Ascending aorta (tissue), 2 donors: ENCODE results near the gene CIAO2B. TPM values are rescaled to one million over a fixed set of nuclear protein-coding genes. Genes with fewer than 3 reads are reported as not detected.

Experiments used
- DNase-seq, 2 donors: peaks; one replicate each; pipeline ENCODE4 v3.0.0-alpha.2; 2019; ENCODE audit warnings: low spot score in 2 of 2
- H3K27ac ChIP-seq, 2 donors: fragments of 200-600 bp; sonication (generic); one replicate each; pipeline ENCODE4 v1.5.1; 2016 to 2017; ENCODE audit warnings: mild to moderate bottlenecking in 1 of 2
- H3K27me3 ChIP-seq: fragments of 200-600 bp; sonication (generic); one replicate; pipeline ENCODE4 v1.5.1; 2017
- H3K36me3 ChIP-seq, 2 donors: fragments of 200-600 bp; sonication (generic); one replicate each; pipeline ENCODE4 v1.5.1; 2016
- H3K4me1 ChIP-seq, 2 donors: fragments of 200-600 bp; sonication (generic); one replicate each; pipeline ENCODE4 v1.5.1; 2016 to 2017; ENCODE audit warnings: mild to moderate bottlenecking in 1 of 2
- H3K4me3 ChIP-seq, 2 donors: fragments of 200-600 bp; sonication (generic); one replicate each; pipeline ENCODE4 v1.5.1; 2016 to 2017; ENCODE audit warnings: mild to moderate bottlenecking in 1 of 2
- H3K9me3 ChIP-seq, 2 donors: fragments of 200-600 bp; sonication (generic); one replicate each; pipeline ENCODE4 v1.5.1; 2016
- intact Hi-C: fragments of 100-400 bp; cut with DNase I; formaldehyde crosslinking; loops from one replicate; pipeline ENCODE4 v1.15.1; 2023
- total RNA-seq: library from RNA; depleted of rRNA; stranded (reverse); fragments of >200 nt; gene quantifications from one replicate; pipeline ENCODE4 v1.1.0, GENCODE V29; 2016
- TF ChIP-seq, protein P1 (sequence below), 3 experiments: fragments of 200-600 bp in 2 of 3; fragments of 450-650 bp in 1 of 3; sonication (generic) in 2 of 3; IDR thresholded peaks; one replicate each; pipeline ENCODE4 v1.5.1; 2016 to 2019; ENCODE audit warnings: antibody characterized with exemption in 3 of 3, mild to moderate bottlenecking in 1 of 3, moderate library complexity in 1 of 3

Gene CIAO2B
- total RNA-seq, 1 donor from 2014 or later: 255 TPM

DNA sequence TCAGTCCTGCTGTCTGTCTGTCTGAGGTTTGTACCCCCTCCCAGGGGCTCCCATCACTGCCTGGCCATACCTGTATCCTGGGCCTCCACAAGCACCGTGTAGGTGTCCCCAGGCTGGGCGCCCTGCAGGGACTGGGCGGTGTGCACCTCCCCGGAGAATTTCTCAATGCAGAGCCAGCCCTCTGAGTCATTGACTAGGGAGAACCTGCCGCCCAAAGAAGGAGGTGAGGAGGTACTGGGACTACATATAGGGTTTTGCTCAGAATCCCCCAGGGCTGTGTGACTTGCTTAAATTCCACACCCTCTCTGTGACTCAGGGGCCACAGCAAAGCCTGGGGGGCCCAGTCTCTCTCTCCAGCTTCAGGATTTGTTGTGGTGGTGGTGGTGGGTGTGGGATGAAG, 23.1 kb downstream of the CIAO2B start:
- no peak for DNase-seq
- intact Hi-C loops: no loop called here
- Histone ChIP-seq H3K9me3 (no peaks in the 10 kb centered on the region), H3K36me3 (no peaks in the 10 kb centered on the region), H3K27ac (no peak overlapping the region), H3K27me3 (no peaks in the 10 kb centered on the region), H3K4me3 (no peak overlapping the region), H3K4me1 (peaks cover 0 to 3% of the 10 kb centered on the region in 2 donors)
- TF ChIP-seq, protein P1, sequence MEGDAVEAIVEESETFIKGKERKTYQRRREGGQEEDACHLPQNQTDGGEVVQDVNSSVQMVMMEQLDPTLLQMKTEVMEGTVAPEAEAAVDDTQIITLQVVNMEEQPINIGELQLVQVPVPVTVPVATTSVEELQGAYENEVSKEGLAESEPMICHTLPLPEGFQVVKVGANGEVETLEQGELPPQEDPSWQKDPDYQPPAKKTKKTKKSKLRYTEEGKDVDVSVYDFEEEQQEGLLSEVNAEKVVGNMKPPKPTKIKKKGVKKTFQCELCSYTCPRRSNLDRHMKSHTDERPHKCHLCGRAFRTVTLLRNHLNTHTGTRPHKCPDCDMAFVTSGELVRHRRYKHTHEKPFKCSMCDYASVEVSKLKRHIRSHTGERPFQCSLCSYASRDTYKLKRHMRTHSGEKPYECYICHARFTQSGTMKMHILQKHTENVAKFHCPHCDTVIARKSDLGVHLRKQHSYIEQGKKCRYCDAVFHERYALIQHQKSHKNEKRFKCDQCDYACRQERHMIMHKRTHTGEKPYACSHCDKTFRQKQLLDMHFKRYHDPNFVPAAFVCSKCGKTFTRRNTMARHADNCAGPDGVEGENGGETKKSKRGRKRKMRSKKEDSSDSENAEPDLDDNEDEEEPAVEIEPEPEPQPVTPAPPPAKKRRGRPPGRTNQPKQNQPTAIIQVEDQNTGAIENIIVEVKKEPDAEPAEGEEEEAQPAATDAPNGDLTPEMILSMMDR (IDR thresholded peaks at IDR 0.05): no peak

DNA sequence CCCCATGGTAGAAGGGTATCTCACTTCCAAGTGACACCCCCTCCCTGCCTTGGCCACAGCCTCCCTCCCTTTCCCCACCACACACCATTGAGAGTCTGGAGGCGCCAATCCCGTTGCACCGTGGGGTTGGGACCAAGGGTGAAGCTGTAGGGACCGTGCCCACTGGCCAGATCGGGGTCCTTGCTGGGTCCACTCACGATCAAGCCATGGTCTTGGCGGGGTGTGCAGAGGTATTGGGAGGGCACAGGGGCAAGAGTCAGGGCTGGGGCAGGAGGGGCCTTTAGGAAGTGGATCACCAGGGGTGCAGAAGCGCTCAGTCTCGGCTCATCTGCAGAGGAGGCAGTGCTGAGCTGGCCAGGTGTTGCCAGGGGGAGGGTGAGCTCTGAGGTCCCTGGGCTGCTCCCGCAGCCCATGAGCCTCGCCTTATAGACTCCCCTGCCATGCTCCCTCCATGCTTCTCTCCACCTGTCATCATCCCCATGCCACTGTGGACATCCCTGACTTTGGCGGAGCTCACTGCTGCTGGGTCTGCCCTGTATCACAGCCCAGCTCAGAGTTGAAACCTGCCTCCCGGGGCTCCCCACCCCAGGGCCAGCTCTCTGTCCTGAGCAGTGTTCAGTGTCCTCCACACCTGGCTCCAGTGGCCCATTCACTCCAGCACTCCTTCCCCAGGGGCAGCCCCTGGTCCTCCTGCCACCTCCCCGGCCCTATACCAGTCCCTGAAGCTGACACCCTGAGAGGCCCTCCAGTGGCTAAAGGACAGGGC, 23.8 kb downstream of the CIAO2B start:
- TF ChIP-seq, protein P1 (IDR thresholded peaks at IDR 0.05): no peak
- Histone ChIP-seq H3K4me3 (no peak overlapping the region), H3K4me1 (peaks cover 0 to 10% of the 10 kb centered on the region in 2 donors), H3K27ac (no peak overlapping the region), H3K27me3 (no peaks in the 10 kb centered on the region), H3K36me3 (no peaks in the 10 kb centered on the region), H3K9me3 (no peaks in the 10 kb centered on the region)
- intact Hi-C loops: no loop called here
- DNase-seq: no peak

DNA sequence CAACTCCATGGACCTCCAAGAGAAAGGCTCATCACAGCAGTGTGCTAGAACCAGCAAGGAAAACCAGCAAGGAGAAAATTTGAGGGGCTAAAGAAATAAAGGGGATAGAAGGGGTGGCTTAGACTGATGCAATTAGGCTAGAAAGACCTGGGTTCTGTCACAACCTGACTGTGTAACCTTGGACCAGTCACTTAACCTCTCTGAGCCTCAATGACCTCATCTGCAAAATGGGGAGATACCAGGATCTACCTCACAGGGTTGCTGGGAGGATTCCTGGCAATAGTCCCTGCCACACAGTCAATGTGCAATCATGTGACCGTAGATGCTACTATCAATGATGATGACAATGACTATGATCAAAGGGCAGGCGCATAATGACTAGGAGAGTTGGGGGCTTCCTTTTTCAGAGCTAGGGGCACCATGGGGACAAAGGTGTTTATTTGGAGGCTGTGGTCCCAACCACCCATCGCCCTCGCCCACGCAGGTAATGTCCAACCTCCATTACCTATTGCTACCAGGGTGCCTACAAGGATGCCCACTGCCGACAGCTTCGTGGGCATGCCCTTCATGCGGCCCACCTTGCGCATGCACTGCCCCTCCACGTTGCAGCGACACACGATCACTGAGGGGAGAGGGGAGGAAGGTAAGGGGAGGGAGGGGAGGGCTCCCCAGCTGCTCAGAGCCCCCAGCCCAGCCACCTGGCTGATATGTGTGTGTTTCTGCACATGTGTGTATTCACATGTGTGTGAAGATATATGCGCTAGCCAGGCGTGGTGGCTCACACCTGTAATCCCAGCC, 25.2 kb downstream of the CIAO2B start:
- Histone ChIP-seq H3K27me3 (no peaks in the 10 kb centered on the region), H3K27ac (no peak overlapping the region), H3K36me3 (no peaks in the 10 kb centered on the region), H3K4me1 (peaks cover 9 to 24% of the 10 kb centered on the region in 2 donors), H3K9me3 (no peaks in the 10 kb centered on the region), H3K4me3 (no peak overlapping the region)
- DNase-seq: no peak
- intact Hi-C loops: no loop called here
- TF ChIP-seq, protein P1 (IDR thresholded peaks at IDR 0.05): no peak

GRCh38 chr16:66908116-66908515, 26.1 kb downstream of the CIAO2B start:
- DNase-seq: no peak
- Histone ChIP-seq H3K9me3 (no peaks in the 10 kb centered on the region), H3K27me3 (no peaks in the 10 kb centered on the region), H3K36me3 (no peaks in the 10 kb centered on the region), H3K4me1 (peaks cover 17 to 33% of the 10 kb centered on the region in 2 donors), H3K27ac (no peak overlapping the region), H3K4me3 (no peak overlapping the region)
- intact Hi-C loops: no loop called here
- TF ChIP-seq, protein P1 (IDR thresholded peaks at IDR 0.05): no peak

GRCh38 chr16:66906916-66907836, 27.0 kb downstream of the CIAO2B start:
- no peak for DNase-seq
- no peak overlapping the region for H3K27ac ChIP-seq

More at GRCh38 chr16:66906916-66907836, 27.0 kb downstream of the CIAO2B start:
- no peaks in the 10 kb centered on the region for H3K9me3 ChIP-seq
- intact Hi-C loops: no loop called here
- peaks cover 24 to 39% of the 10 kb centered on the region in 2 donors for H3K4me1 ChIP-seq
- H3K36me3 ChIP-seq: no peaks in the 10 kb centered on the region
- H3K27me3 ChIP-seq: no peaks in the 10 kb centered on the region
- TF ChIP-seq, protein P1 (IDR thresholded peaks at IDR 0.05): no peak
- H3K4me3 ChIP-seq: no peak overlapping the region
